Kidney tubule cell (primary cell): ENCODE measurements around the gene CCDC38.
"Not testable (repeated sequence)": the region's sequence is repeated elsewhere in the genome, so short reads cannot be mapped to it uniquely, and the experiment has no call there.

ENCODE experiments used
- DNase-seq: peaks from one replicate; pipeline ENCODE4 v3.0.0-alpha.2; 2018; ENCODE audit warnings: low spot score

Gene CCDC38

GRCh38 chr12:95942524-95943329 is at the start of gene CCDC38:
Gene CCDC38, minus strand, starts transcription at chr12:95942614. Its CDS starts 6,105 bp downstream, at chr12:95936509.
- DNase-seq: peak; percentile 80

- no peak for DNase-seq
Observed at GRCh38 chr12:95990136-95990535, 47.7 kb upstream of the CCDC38 start.

GRCh38 chr12:95989504-95990123 is 47.2 kb upstream of the CCDC38 start:
- DNase-seq: no peak

GRCh38 chr12:95988506-95989275 is 46.3 kb upstream of the CCDC38 start:
- DNase-seq: no peak

GRCh38 chr12:95986635-95987570 is 44.5 kb upstream of the CCDC38 start:
- no peak for DNase-seq

GRCh38 chr12:95984682-95985081 is 42.3 kb upstream of the CCDC38 start:
- no peak for DNase-seq

GRCh38 chr12:95982602-95983001 is 40.2 kb upstream of the CCDC38 start:
- DNase-seq: no peak

GRCh38 chr12:95980437-95980836 is 38.0 kb upstream of the CCDC38 start:
- DNase-seq: no peak

- no peak for DNase-seq
Observed at GRCh38 chr12:95978774-95979173, 36.4 kb upstream of the CCDC38 start.

- no peak for DNase-seq
Observed at GRCh38 chr12:95978351-95978750, 35.9 kb upstream of the CCDC38 start.

GRCh38 chr12:95977764-95978305 is 35.4 kb upstream of the CCDC38 start:
- no peak for DNase-seq

GRCh38 chr12:95976416-95976832 is 34.0 kb upstream of the CCDC38 start:
- peak; percentile 73 for DNase-seq

GRCh38 chr12:95975491-95975890 is 33.1 kb upstream of the CCDC38 start:
- DNase-seq: no peak

GRCh38 chr12:95974358-95974757 is 31.9 kb upstream of the CCDC38 start:
- DNase-seq: no peak

- no peak for DNase-seq
Observed at GRCh38 chr12:95972832-95973456, 30.5 kb upstream of the CCDC38 start.

- DNase-seq: peak; percentile 58
Observed at GRCh38 chr12:95970905-95971304, 28.5 kb upstream of the CCDC38 start.

- not testable (repeated sequence) for DNase-seq
Observed at GRCh38 chr12:95969116-95969515, 26.7 kb upstream of the CCDC38 start.

- no peak for DNase-seq
Observed at GRCh38 chr12:95967301-95967700, 24.9 kb upstream of the CCDC38 start.

- peak; percentile 4 for DNase-seq
Observed at GRCh38 chr12:95966287-95966870, 24.0 kb upstream of the CCDC38 start.

- no peak for DNase-seq
Observed at GRCh38 chr12:95963096-95963495, 20.7 kb upstream of the CCDC38 start.
